Activated CD4-positive, alpha-beta T cell treated with anti-CD3 and anti-CD28 coated beads, Interleukin-2, amount 10 ng/mL, durations not matched to agents 24 days and 14 days (primary cell): Measurements from ENCODE around the gene USB1. TPM values are rescaled to one million over a fixed set of nuclear protein-coding genes. Genes with fewer than 3 reads are reported as not detected.
"Not testable (repeated sequence)": the region's sequence is repeated elsewhere in the genome, so short reads cannot be mapped to it uniquely, and the experiment has no call there.

Experiments used
- DNase-seq: peaks from one replicate; pipeline ENCODE4 v3.0.0; 2022
- H3K27ac Mint-ChIP-seq: one replicate; pipeline ENCODE4 v1.8.0; 2022; ENCODE audit warnings: mild to moderate bottlenecking, mixed read lengths
- H3K27me3 Mint-ChIP-seq: one replicate; pipeline ENCODE4 v1.8.0; 2022; ENCODE audit warnings: mixed read lengths
- H3K36me3 Mint-ChIP-seq: one replicate; pipeline ENCODE4 v1.8.0; 2022; ENCODE audit warnings: low read depth, mild to moderate bottlenecking, mixed read lengths
- H3K4me1 Mint-ChIP-seq: one replicate; pipeline ENCODE4 v1.8.0; 2021; ENCODE audit warnings: mixed read lengths
- H3K4me3 Mint-ChIP-seq: one replicate; pipeline ENCODE4 v1.8.0; 2022; ENCODE audit warnings: mild to moderate bottlenecking, moderate library complexity, mixed read lengths
- H3K9me3 Mint-ChIP-seq: one replicate; pipeline ENCODE4 v1.8.0; 2021; ENCODE audit warnings: mixed read lengths
- intact Hi-C: fragments of 100-400 bp; cut with micrococcal nuclease; formaldehyde crosslinking; loops from one replicate; pipeline ENCODE4 v1.15.1; 2023
- total RNA-seq: library from RNA; stranded (reverse); gene quantifications from 2 replicates; pipeline ENCODE4 v1.2.3, GENCODE V29; 2022

The USB1 gene
- total RNA-seq, 1 donor from 2014 or later, result 50.9 TPM

DNA sequence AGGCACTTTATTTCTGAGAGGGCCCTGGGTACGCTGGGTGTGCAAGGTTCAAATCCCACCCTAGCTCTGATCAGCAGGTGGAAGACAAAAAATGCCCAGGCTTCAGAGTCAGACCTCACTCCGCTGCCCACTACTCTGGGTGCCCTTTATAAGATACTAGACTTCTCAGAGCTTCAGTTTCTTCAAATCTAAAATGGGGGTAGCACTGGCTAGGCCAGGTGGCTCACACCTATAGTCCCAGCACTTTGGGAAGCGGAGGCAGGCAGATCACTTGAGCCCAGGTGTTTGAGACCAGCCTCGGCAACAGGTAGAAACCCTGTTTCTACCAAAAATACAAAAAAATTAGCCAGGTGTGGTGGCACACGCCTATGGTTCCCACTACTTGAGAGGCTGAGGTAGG is 1.7 kb downstream of the USB1 start:
- DNase-seq, result no peak
- intact Hi-C loops, result no loop called here
- Mint-ChIP-seq H3K4me3 (no peak overlapping the region), H3K27ac (no peak overlapping the region), H3K4me1 (peaks cover 32% of the 10 kb centered on the region), H3K36me3 (peaks cover 41% of the 10 kb centered on the region), H3K9me3 (no peaks in the 10 kb centered on the region), H3K27me3 (no peaks in the 10 kb centered on the region)

GRCh38 chr16:58004736-58005135 is 3.5 kb downstream of the USB1 start:
- H3K9me3 Mint-ChIP-seq, H3K27ac Mint-ChIP-seq, H3K27me3 Mint-ChIP-seq, H3K4me3 Mint-ChIP-seq, DNase-seq: not testable (repeated sequence)
- H3K4me1 Mint-ChIP-seq, result peaks cover 17% of the 10 kb centered on the region
- intact Hi-C loops, result loop anchor here (1.0 to 2.0 kb wide), 2 partner anchors 105 to 428 kb away; no protein-coding TSS in a partner anchor
- H3K36me3 Mint-ChIP-seq, result peaks cover 42% of the 10 kb centered on the region

DNA sequence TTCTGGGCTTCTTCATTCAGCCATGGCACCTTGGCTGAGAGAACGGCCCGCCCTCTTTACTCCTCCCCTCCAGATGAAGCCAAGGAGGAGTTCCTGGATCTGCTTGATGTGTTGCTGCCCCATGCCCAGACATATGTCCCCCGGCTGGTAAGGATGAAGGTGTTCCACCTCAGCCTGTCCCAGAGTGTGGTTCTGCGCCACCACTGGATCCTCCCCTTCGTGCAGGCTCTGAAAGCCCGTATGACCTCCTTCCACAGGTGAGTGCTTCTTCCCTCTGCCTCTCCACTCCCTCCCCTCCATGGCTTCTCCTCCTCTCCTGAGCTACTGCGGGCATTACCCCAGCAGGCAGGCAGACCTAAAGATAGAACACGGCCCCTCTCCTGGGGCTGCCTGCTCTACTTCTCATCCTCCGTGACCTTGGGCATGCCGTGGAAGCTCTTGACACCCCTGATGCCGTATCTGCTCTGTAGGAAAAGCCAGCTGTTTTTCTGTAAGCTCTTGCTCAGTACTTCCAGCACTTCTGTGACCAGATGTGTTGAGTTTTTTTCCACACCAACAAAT is 8.7 kb downstream of the USB1 start:
- no peaks in the 10 kb centered on the region for H3K9me3 Mint-ChIP-seq
- H3K27me3 Mint-ChIP-seq, result no peaks in the 10 kb centered on the region
- no peaks in the 10 kb centered on the region for H3K4me1 Mint-ChIP-seq
- H3K4me3 Mint-ChIP-seq, result no peak overlapping the region
- intact Hi-C loops, result no loop called here
- peaks cover 27% of the 10 kb centered on the region for H3K36me3 Mint-ChIP-seq
- no peak overlapping the region for H3K27ac Mint-ChIP-seq
- no peak for DNase-seq

- peaks cover 25% of the 10 kb centered on the region for H3K36me3 Mint-ChIP-seq
- H3K9me3 Mint-ChIP-seq, result no peaks in the 10 kb centered on the region
- DNase-seq, result no peak
- no peaks in the 10 kb centered on the region for H3K27me3 Mint-ChIP-seq
- H3K27ac Mint-ChIP-seq, result no peak overlapping the region
- no peaks in the 10 kb centered on the region for H3K4me1 Mint-ChIP-seq
- H3K4me3 Mint-ChIP-seq, result no peak overlapping the region
- intact Hi-C loops, result no loop called here
Measured at GRCh38 chr16:58010886-58011285, 9.7 kb downstream of the USB1 start.

GRCh38 chr16:58011652-58012051 is 10.4 kb downstream of the USB1 start:
- Mint-ChIP-seq H3K27ac (no peak overlapping the region), H3K4me3 (no peak overlapping the region), H3K9me3 (no peaks in the 10 kb centered on the region), H3K27me3 (no peaks in the 10 kb centered on the region), H3K36me3 (peaks cover 20% of the 10 kb centered on the region), H3K4me1 (no peaks in the 10 kb centered on the region)
- no peak for DNase-seq
- intact Hi-C loops, result no loop called here

GRCh38 chr16:58012481-58012880 is 11.3 kb downstream of the USB1 start:
- peaks cover 14% of the 10 kb centered on the region for H3K36me3 Mint-ChIP-seq
- no peak for DNase-seq
- H3K27me3 Mint-ChIP-seq, result no peaks in the 10 kb centered on the region
- intact Hi-C loops, result no loop called here
- H3K4me1 Mint-ChIP-seq, result no peaks in the 10 kb centered on the region
- H3K4me3 Mint-ChIP-seq, result no peak overlapping the region
- H3K9me3 Mint-ChIP-seq, result no peaks in the 10 kb centered on the region
- no peak overlapping the region for H3K27ac Mint-ChIP-seq

DNA sequence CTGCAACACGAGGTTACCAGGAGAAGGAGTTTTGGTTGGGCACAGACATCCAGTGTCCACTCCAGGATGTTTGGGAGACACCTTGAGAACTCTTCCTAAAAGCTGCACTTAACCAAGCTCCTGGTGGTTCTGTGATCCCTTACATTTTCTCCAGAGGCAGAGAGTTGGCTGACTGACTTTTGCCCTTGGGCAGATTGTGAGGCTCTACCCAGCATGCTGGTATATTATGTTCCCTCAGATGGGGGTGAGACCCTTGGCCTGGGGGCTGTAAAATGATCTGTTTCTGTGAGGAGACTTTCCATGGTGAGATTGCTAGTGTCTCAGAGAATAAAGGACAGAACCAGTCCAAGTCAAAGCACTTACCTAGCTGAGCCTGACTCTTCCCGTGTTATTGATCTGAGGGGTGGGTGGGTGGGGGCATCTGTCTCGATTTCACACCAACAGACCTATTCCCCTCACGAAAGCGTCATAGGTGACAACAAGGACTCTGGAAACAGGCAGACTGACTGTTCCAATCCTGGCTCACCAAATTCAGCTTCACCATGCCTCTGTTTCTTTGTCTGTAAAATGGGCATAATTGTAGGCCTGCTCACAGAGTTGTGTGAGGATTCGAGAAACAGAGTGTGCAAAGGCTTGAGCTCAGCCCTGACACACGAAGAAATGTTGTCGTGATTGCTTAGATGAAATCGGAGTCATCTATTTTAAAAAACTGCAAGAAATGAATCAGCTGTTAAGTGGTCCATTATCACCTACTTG is 12.2 kb downstream of the USB1 start:
- intact Hi-C loops, result no loop called here
- H3K27me3 Mint-ChIP-seq, result no peaks in the 10 kb centered on the region
- H3K27ac Mint-ChIP-seq, result no peak overlapping the region
- H3K36me3 Mint-ChIP-seq, result peaks cover 11% of the 10 kb centered on the region
- H3K4me1 Mint-ChIP-seq, result no peaks in the 10 kb centered on the region
- no peak overlapping the region for H3K4me3 Mint-ChIP-seq
- H3K9me3 Mint-ChIP-seq, result no peaks in the 10 kb centered on the region
- DNase-seq, result no peak

DNA sequence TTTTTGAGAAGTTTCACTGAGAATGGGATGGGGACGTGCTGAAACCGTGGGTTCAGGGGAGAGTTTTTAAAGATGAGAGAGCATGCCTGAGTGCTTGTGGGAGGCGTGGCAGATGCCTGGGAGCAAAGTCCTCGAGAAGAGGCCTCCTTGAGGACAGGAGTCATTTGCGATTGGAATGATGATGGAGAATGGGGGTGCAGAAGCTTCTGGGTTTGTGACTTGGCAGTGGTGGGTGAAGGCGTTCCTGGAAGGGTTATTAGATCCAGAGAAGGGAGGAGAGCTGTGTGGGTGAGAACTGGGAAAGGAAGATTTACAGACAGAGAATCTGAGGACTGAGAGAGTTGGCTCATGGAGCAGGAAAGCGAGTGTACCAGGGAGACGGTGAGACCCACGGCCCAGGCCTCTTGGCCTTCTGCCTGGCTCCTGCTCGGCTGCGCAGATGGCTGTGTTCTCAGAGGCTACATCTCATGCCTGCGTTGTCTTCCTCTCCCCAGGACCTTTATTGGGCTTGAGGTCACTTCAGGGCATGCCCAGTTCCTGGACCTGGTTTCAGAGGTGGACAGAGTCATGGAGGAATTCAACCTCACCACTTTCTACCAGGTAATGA is 15.7 kb downstream of the USB1 start:
- H3K4me1 Mint-ChIP-seq, result peaks cover 7% of the 10 kb centered on the region
- no peaks in the 10 kb centered on the region for H3K27me3 Mint-ChIP-seq
- intact Hi-C loops, result no loop called here
- DNase-seq, result no peak
- no peak overlapping the region for H3K27ac Mint-ChIP-seq
- H3K36me3 Mint-ChIP-seq, result peaks cover 7% of the 10 kb centered on the region
- H3K9me3 Mint-ChIP-seq, result no peaks in the 10 kb centered on the region
- H3K4me3 Mint-ChIP-seq, result no peak overlapping the region

GRCh38 chr16:58018803-58019202 is 17.6 kb downstream of the USB1 start:
- Mint-ChIP-seq H3K36me3 (peaks cover 7% of the 10 kb centered on the region), H3K27ac (no peak overlapping the region), H3K4me1 (peaks cover 7% of the 10 kb centered on the region)

DNA sequence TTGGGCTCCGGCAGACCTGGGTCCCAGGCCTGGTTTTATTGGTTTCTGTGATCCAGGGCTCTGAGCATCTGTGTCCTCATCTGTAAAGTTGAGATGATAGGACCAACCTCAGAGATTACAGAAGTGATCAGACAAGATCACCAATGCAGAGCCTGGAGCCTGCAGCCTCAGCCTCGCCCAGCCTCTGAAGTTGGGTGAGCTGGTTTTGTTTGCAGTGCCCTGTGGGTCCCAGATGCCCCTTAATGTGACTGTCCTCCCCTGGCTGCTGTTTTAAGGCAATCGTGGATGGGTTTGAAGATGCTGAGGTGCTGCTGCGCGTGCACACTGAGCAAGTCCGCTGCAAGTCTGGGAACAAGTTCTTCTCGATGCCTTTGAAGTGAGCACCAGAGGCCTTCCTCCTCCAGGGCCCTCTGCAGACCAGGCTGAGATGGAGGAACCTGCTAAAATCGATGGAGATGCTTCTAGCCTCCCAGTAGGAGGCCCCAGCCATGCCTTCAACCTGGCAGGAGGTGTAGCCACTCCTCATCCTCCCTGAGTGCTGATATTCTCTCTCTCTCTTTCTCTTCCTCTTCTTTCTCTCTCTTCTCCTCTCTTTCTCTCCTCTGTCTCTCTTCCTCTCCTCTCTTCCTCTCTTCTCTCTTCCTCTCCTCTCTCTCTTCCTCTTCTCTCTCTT is 18.8 kb downstream of the USB1 start:
- peak overlapping the region; percentile 13 for H3K27ac Mint-ChIP-seq
- intact Hi-C loops, result loop anchor here (5.0 kb wide), 2 partner anchors 177 to 282 kb away; partner anchors contain the start of gene CSNK2A2

More at GRCh38 chr16:58018803-58019202, 17.6 kb downstream of the USB1 start:
- intact Hi-C loops, result no loop called here
- DNase-seq, result no peak
- Mint-ChIP-seq H3K27me3 (no peaks in the 10 kb centered on the region), H3K4me3 (no peak overlapping the region), H3K9me3 (no peaks in the 10 kb centered on the region)

DNA sequence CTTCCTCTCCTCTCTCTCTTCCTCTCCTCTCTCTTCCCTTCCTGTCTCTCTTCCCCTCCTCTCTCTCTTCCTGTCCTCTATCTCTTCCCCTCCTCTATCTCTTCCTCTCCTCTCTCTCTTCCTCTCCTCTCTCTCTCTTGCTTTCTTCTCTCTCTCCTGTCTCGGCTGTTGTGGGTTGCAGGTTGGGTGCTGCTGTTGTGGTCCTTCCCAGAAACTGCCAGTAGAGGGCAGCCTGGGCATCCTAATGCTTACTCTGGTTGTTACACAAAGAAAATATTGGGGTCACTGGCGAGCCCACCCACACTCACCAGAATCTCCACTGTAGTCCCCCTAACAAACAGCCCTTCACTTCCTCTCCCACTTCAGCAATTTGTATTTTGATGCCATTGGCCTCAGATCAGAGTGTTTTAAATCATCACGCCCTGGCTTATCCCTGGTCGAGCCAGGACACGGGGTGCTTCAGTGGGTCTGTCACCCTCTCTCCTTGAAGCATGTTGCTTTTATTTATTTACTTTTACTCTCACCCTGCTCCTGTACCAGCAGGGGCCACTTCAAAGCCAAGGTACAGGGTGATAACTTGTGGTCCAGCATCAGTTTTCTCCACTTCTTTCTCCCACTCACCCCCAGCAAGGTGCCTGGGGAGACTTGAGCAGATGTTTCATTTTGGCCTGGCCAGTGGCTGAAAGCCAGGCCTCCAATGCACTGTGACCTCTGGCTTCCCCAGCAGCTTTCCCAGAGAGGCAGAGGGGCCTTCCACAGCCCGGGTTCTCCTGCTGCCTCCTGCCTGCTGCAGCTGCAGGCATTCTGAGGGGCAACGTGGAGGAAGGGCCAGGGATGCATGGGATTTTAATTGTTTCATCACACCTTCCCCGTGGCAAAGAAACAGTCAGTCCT is 19.7 kb downstream of the USB1 start:
- no peak overlapping the region for H3K4me3 Mint-ChIP-seq
- peaks cover 14% of the 10 kb centered on the region for H3K4me1 Mint-ChIP-seq
- peak overlapping the region; percentile 13 for H3K27ac Mint-ChIP-seq
- DNase-seq, result peak; percentile 90
- peaks cover 7% of the 10 kb centered on the region for H3K36me3 Mint-ChIP-seq
- H3K9me3 Mint-ChIP-seq, result no peaks in the 10 kb centered on the region
- peaks cover 7% of the 10 kb centered on the region for H3K27me3 Mint-ChIP-seq
- intact Hi-C loops, result loop anchor here (5.0 kb wide), 2 partner anchors 176 to 281 kb away; partner anchors contain the start of gene CSNK2A2

More for the DNA sequence above, 18.8 kb downstream of the USB1 start:
- Mint-ChIP-seq H3K27me3 (peaks cover 6% of the 10 kb centered on the region), H3K9me3 (no peaks in the 10 kb centered on the region), H3K36me3 (peaks cover 7% of the 10 kb centered on the region), H3K4me1 (peaks cover 13% of the 10 kb centered on the region), H3K4me3 (no peak overlapping the region)
- DNase-seq, result no peak

DNA sequence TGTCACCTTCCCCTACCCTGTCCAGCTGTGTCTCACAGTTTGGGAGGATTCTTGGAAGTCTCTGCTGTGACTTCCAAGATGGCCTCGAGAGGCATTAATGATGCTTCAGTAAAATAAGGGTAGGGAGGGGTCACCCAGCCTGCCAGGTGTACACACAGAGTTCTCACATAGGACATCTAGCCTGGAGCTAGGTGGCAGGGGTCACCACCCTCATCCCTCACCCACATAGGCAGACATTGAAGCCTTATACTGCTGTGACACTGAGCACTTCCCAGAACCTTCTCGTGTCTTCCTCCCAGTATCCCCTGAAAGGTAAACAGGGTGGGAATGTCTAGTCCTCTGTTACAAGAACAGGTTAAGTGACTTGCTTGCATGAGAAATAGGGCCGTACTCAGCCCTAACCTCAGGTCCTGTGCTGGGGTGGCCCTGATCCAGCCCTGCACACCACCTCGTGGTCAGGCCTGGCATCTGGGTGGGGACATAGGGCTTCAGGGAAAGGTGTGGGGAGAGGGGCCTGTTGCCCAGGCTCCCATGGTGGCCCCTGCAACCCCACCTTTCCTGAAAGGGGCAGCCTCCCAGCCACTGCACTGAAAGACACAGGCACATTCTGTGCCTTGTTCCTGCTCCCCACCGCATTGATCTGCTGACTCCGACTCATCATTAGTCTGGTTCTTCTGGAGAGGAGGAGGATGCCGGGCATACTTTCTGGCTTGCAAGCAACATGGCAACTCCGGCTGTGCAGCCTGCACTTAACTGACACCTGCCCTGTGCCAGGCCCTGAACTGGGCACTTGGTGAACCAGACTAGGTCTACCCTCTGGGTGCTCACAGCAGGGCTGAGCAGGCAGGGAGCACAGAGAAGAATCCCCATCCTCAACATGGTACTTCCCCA is 20.7 kb downstream of the USB1 start:
- Mint-ChIP-seq H3K36me3 (peaks cover 7% of the 10 kb centered on the region), H3K9me3 (no peaks in the 10 kb centered on the region), H3K27me3 (peaks cover 9% of the 10 kb centered on the region), H3K27ac (no peak overlapping the region), H3K4me3 (no peak overlapping the region), H3K4me1 (peaks cover 14% of the 10 kb centered on the region)
- intact Hi-C loops, result loop anchor here (5.0 kb wide), 2 partner anchors 175 to 280 kb away; partner anchors contain the start of gene CSNK2A2
- DNase-seq, result no peak
